NCI-H345 treated with DMSO at 0.1 percent for 48 hours (cell line): ENCODE measurements around the gene TIPIN.
A peak's percentile ranks its signal among the peaks of the same experiment; 100 is the strongest.
"Not testable (repeated sequence)": the region's sequence is repeated elsewhere in the genome, so short reads cannot be mapped to it uniquely, and the experiment has no call there.

Source experiments
- DNase-seq: peaks from one replicate; lab custom pipeline; 2025; ENCODE audit not compliant: unreplicated experiment; lab: John Stamatoyannopoulos, UW

TIPIN gene

GRCh38 chr15:66304425-66304824, 52.1 kb downstream of the TIPIN start:
- not testable (repeated sequence) for DNase-seq

DNA sequence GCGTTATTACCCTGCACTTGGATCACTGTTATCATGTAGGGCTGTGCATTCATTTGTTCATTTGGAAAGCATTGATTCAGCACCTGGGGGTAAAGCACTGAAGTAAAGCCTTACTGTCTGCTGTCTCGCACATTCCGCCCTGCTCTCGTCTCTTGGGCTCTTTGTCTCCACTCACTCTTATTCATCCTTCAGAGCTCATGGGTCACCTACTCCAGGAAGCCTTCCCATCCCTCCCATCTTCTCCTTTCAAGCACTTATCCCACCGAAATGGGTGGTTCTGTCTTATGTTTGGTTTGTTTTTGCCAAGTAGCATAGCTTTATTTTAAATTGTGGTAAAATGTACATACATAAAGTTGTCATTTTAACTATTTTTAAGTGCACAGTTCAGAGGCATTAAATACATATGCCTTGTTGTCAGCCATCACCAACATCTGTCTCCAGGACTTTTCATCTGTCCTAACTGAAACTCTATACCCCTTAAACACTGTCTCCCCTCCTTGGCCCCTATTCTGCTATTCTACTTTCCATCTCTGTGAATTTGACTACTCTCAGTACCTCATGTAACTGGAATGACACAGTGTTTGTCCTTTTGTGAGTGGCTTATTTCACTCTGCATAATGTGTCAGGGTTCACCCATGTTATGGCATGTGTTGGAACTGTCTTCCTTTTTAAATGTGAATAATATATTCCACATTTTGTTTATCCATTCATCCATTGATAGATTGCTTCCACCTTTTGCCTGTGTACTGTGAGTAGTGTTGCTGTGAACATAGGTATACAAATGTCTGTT, 53.8 kb downstream of the TIPIN start:
- DNase-seq: no peak

DNA sequence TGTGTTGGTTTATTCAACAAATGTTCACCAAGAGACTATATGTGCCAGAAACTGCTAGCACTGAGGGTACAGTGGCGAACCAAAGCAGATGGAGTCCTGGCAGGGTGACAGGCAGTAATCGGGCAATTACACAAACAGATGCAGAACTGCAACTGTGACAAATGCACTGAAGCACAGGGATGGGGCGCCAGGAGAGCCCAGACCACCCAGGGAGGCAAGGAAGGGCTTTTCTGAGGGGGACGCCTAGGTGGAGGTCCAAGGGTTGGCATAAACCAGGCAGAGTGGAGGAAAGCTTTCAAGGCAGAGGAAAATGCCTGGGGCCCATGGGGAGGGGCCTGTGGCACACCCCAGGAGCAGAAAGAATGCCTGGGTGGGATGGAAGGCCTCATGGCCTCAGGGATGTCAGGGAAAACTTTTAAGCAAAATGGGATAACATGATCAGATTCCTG, 57.7 kb downstream of the TIPIN start:
- no peak for DNase-seq

- DNase-seq: no peak
These were observed 60.3 kb downstream of the TIPIN start for GRCh38 chr15:66296186-66296585.

- no peak for DNase-seq
These were observed 61.6 kb downstream of the TIPIN start for GRCh38 chr15:66294932-66295235.

DNA sequence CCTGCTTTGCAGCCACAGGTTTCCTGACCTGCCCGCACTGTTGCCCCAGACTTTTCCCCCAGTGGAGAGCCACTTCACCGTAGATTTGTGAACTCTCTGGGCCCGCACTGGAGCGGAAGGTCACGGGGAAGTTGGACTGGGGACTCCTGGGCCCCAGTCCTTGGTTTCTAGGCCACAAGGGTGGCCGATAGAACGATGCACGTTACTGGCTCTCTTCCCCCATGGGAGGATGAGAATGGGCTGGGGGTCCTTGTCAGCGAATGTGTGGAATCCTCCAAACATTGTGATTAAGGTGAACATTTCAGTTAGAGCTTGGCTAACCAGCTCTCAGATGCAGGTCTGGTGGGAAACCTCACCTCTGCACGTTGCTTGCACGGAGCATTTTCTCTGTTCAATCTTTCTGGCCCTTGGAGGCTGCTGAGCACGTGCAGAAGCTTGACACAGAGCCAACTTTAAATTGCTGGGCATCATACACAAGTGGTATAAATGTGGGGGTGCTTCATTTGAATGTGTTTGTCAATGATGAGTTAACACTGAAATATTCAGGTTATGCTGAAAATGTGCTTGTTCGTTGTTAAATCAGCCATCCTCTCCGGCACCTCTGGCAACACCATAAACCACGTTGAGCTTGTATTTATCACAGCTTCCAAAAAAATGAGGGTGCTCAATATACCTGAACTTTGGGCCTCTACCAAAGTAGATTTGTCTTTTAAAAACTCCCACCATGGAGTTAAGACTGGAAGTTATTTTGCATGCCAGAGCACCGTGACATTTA, 62.1 kb downstream of the TIPIN start:
- DNase-seq: no peak

- DNase-seq: peak; percentile 17
These were observed 62.9 kb downstream of the TIPIN start, which contains the start of gene DIS3L for GRCh38 chr15:66293419-66294156. Gene DIS3L (plus strand): TSS chr15:66293568. CDS start chr15:66293597, 29 bp downstream.

- DNase-seq: no peak
These were observed 63.7 kb downstream of the TIPIN start for GRCh38 chr15:66292571-66293418.

- no peak for DNase-seq
These were observed 64.5 kb downstream of the TIPIN start for GRCh38 chr15:66291816-66292570.

DNA sequence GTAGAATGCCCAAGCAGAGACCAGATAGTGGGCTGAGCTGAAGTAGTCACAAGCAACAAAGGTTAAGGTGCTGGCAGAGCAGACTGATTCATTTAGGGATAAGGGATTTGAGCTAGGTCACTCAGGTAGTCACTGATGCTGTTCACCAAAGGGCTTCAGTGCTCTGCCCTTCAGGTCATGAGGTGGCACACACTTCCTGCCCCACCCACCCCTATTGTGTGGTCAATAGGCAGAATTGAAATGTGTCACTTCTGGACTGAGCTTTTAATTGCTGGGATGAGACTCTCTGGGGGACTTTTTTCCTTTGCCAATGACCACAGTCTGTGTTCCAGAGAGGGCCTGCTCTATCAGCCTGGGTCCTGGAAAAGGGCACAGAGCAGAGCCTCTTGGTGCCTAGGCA, 66.0 kb downstream of the TIPIN start:
- no peak for DNase-seq

DNA sequence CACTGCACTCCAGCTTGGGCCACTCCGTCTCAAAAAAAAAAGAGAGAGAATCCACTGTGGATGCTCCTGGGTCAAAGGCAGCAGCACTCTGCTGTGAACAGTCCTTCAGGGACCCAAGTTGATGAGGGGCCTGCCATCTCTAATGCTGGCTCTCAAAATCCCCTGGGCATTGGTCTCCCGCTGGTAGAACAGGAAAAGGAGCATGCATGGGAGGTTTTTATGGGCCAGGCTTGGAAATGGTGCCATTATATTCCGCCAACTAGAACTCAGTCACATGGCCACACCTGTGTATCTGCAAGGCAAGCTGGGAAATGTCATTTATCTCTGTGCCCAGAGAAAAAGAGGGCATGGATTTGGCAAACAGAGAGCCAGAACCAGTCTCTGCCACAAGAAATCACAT, 66.5 kb downstream of the TIPIN start:
- no peak for DNase-seq

- DNase-seq: no peak
These were observed 67.8 kb downstream of the TIPIN start for GRCh38 chr15:66288551-66289185.

GRCh38 chr15:66288093-66288492, 68.4 kb downstream of the TIPIN start:
- DNase-seq: no peak

DNA sequence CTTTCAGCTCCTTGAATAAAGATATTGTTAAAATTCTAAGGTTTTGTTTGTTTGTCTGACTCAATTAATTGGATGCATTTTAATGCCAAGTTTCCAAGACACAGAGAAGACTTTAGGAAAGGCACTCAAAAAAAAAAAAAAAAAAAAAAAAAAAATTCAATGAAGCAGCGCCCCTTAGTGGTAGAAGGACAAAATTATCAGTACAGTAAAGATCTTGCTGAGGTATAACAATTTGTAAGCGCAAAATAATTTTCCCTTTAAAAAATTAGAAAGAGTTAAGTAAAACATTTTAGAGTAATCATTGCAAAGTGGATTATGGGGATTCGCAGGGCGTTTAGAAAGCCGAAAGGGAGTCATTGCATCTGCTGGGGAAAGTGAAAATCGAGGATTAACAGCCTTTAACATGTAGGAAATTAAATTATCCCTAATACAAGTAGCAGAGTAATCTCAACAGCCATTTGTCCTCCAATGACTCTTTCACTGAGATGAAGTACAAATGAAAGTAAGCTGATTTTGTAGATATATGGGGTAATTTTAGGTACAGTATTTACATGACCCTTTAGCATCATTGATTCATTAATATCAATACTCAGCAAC, 68.9 kb downstream of the TIPIN start:
- DNase-seq: no peak
